Coronary artery (tissue), 2 donors: ENCODE measurements around the gene FILIP1L.

ENCODE experiments used
- DNase-seq: peaks from one replicate; pipeline ENCODE4 v3.0.0-alpha.2; 2017; ENCODE audit warnings: low spot score
- H3K27ac ChIP-seq, 2 donors: fragments of 200-600 bp; sonication (generic); one replicate each; pipeline ENCODE4 v1.5.1; 2016 to 2019
- H3K4me3 ChIP-seq: fragments of 200-600 bp; sonication (generic); 2 replicates; pipeline ENCODE4 v1.5.1; 2016; ENCODE audit warnings: mild to moderate bottlenecking, moderate library complexity
- CTCF ChIP-seq: fragments of 200-600 bp; sonication (generic); IDR thresholded peaks from one replicate; pipeline ENCODE4 v1.5.1; 2019; ENCODE audit warnings: antibody characterized with exemption

FILIP1L gene

DNA sequence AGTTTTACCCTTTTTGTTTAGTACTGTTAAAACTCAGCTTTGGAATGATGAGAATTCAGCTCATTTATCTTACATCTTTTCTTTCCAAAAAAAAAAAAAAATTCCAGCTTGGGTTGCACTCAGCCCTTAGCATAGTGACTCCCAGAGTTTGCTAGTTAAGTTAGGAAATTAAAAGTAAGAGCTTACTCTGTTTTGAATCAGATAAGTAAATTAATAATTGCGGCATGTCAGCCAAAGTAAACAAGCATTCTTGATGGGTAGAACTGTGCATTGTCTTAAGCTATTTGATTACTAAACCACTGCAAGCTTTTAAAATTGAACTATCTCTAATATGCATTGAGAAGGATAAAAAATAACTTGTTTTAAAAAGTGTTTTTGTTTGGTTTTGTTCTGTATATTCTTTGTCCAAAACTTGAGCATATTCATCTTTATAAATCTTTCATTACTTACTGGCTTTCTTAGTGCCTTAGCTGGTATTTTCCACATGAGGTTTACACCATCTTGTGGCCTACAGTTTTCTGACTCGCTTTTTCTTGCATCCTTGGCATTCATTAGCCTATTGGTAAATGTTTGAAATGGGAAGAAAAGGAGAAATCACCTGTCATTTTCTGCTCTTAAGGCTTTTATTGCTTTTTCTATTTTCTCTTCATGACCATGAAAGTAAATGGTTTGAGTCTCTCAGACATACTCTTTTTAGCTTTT, 107.6 kb downstream of the FILIP1L start:
- Histone ChIP-seq H3K4me3 (no peak overlapping the region), H3K27ac (peak overlapping the region in 1 of 2 donors; percentile 30)
- no peak for TF ChIP-seq CTCF
- DNase-seq = no peak

- Histone ChIP-seq H3K4me3 (no peak overlapping the region), H3K27ac (peak overlapping the region in 1 of 2 donors; percentile 33)
- no peak for DNase-seq
- no peak for TF ChIP-seq CTCF
These were observed 108.5 kb downstream of the FILIP1L start for GRCh38 chr3:100005665-100006393.

- DNase-seq = no peak
- H3K27ac ChIP-seq = no peak overlapping the region
- no peak overlapping the region for H3K4me3 ChIP-seq
- no peak for TF ChIP-seq CTCF
These were observed 109.4 kb downstream of the FILIP1L start for GRCh38 chr3:100004931-100005330.

GRCh38 chr3:100003609-100004503, 110.4 kb downstream of the FILIP1L start:
- no peak overlapping the region for H3K27ac ChIP-seq
- H3K4me3 ChIP-seq = no peak overlapping the region
- no peak for DNase-seq
- TF ChIP-seq CTCF = no peak

DNA sequence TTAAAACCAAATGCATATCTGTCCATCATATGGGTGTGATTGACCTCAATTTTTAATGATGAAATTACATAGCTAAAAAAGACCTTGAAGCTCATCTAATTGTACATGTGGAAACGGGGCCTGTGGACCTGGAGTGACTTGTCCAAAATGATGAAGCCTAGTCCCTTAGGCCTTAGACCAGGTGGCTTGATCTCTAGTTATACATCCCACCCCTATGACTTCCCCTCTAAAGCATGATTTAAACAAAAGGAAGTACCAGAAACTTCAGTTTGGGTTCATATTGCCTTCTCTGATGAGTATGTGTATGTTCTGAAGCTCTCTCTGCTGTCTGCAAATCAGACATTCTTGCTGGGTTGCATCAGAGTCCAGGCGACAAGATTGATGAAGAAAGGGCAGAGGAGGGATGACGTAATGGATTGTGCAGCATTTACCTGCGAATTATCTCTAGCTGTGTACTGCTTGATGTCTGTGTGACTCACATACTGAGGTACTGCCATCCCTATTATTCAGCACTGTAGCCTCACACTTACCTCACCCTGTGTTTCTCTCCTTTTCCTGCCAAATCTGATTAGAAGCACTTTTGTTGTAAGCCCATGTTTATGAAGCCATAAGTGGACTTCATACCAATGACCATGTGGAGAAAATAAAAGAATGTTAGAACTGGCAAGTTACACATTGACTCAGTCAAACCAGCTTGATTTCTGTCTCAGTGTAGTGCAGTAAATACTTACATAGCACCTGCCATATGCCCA, 111.5 kb downstream of the FILIP1L start:
- no peak for DNase-seq
- no peak for TF ChIP-seq CTCF
- H3K4me3 ChIP-seq = no peak overlapping the region
- peak overlapping the region in 1 of 2 donors; percentile 38 for H3K27ac ChIP-seq

GRCh38 chr3:100001526-100002270, 112.6 kb downstream of the FILIP1L start:
- TF ChIP-seq CTCF = no peak
- DNase-seq = no peak
- H3K27ac ChIP-seq = no peak overlapping the region
- no peak overlapping the region for H3K4me3 ChIP-seq
